ENCODE results near the gene CYP27A1.

The CYP27A1 gene

GRCh38 chr2:218773881-218774280, 8.1 kb upstream of the CYP27A1 start:
- in situ Hi-C loops (cut with HindIII; ENCODE audit: low sequenced_read_pairs) = no loop called here
- H3K4me3 ChIP-seq (ENCODE audit: low read depth, low read length) = no peak overlapping the region
- TF ChIP-seq, protein P1, sequence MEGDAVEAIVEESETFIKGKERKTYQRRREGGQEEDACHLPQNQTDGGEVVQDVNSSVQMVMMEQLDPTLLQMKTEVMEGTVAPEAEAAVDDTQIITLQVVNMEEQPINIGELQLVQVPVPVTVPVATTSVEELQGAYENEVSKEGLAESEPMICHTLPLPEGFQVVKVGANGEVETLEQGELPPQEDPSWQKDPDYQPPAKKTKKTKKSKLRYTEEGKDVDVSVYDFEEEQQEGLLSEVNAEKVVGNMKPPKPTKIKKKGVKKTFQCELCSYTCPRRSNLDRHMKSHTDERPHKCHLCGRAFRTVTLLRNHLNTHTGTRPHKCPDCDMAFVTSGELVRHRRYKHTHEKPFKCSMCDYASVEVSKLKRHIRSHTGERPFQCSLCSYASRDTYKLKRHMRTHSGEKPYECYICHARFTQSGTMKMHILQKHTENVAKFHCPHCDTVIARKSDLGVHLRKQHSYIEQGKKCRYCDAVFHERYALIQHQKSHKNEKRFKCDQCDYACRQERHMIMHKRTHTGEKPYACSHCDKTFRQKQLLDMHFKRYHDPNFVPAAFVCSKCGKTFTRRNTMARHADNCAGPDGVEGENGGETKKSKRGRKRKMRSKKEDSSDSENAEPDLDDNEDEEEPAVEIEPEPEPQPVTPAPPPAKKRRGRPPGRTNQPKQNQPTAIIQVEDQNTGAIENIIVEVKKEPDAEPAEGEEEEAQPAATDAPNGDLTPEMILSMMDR (IDR thresholded peaks at IDR 0.05; ENCODE audit: low read depth, low read length, missing control alignments) = no peak
- DNase-seq (ENCODE audit: low read depth) = no peak

DNA sequence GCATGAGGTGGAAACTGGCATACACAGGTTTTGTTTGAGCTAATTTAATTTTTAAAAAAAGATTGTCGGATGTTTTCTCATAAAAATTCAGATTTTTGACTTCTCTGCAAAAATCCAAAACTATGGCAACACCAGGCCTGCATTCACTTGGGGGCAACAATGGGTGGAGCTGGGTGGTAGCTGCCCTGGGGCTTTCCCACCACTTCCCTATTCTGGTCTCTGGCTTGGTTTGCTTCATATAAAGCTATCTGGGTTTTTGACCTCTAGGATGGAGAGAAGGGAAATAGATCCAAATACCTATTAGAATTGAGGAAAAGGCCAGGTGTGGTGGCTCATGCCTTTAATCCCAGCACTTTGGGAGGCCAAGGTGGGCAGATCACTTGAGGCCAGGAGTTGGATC, 5.5 kb upstream of the CYP27A1 start:
- no peak overlapping the region for H3K4me3 ChIP-seq (ENCODE audit: low read depth, low read length)
- in situ Hi-C loops (cut with HindIII; ENCODE audit: low sequenced_read_pairs) = no loop called here
- no peak for DNase-seq (ENCODE audit: low read depth)
- TF ChIP-seq, protein P1 (IDR thresholded peaks at IDR 0.05; ENCODE audit: low read depth, low read length, missing control alignments) = no peak

DNA sequence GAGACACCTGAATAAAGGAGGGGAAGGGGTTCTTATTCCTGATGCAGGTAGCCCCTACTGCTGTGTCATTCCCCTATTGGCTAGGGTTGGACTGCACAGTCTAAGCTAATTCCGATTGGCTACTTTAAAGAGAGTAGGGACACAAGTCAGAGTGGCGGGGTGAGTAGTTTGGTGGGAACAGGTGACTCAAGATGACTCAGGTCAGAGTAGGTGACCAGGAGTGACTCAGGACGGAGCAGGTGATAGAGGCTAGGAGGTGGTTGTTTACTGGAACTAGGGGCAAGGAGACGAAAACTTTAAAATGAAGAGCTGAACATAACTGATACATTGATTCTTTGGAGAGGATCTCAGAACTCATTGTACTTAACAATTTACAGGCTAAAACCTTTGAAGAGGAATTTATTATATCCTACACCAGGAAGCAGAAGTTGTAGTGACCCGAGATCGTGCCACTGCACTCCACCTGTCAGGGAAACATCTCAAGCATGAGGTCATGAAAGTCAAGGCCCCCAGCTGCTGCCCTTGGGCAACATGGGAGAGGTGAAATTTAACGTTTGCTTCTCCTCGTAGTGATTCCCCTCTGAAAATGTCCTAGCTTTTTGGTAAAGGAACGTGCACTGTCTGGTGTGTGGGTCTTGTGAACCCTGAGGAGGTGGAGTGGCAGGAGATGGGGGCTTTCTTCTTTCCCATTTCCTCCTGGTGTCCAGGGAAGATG, 4.5 kb upstream of the CYP27A1 start:
- DNase-seq (ENCODE audit: low read depth) = no peak
- no peak overlapping the region for H3K4me3 ChIP-seq (ENCODE audit: low read depth, low read length)
- TF ChIP-seq, protein P1 (IDR thresholded peaks at IDR 0.05; ENCODE audit: low read depth, low read length, missing control alignments) = no peak
- in situ Hi-C loops (cut with HindIII; ENCODE audit: low sequenced_read_pairs) = no loop called here

DNA sequence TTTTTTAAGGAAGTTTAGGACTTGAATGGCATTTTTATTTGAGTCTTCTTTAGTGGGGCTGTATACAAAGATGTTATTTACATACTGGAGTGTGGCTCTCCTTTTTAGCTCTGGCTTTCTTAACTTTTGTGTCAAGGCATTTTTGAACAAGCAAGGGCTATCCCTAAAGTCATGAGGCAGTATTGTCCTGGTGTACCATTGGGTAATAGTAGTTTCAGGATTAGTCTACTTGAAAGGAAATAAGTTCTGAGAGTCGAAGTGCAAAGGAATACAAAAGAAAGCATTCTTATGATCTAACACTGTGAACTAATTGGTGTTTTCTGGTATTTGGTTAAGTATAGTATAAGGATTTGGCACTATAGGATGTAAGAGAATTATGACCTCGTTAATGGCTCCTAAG, 1.9 kb upstream of the CYP27A1 start:
- in situ Hi-C loops (cut with HindIII; ENCODE audit: low sequenced_read_pairs) = no loop called here
- DNase-seq (ENCODE audit: low read depth) = no peak
- TF ChIP-seq, protein P1 (IDR thresholded peaks at IDR 0.05; ENCODE audit: low read depth, low read length, missing control alignments) = no peak
- H3K4me3 ChIP-seq (ENCODE audit: low read depth, low read length) = no peak overlapping the region

GRCh38 chr2:218780851-218781690, 876 bp upstream of the CYP27A1 start:
- H3K4me3 ChIP-seq (ENCODE audit: low read depth, low read length) = peak overlapping the region; percentile 45
- in situ Hi-C loops (cut with HindIII; ENCODE audit: low sequenced_read_pairs) = no loop called here
- no peak for DNase-seq (ENCODE audit: low read depth)
- TF ChIP-seq, protein P1 (IDR thresholded peaks at IDR 0.05; ENCODE audit: low read depth, low read length, missing control alignments) = no peak

DNA sequence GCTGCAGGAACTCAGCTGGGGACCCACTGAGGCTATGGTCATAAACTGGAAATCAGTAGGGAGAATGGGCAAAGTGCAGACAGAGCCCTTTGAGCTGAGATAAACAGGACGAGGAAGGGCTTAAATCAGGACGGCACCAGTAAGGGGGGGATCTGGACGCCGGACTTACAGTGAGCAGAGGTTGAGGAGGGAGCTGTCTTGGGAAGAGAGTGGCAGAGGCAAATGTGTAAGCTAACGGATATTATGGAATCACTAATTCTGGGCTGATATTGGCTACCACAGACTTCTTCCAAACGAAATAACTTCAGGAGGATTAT, 539 bp downstream of the CYP27A1 start:
- DNase-seq (ENCODE audit: low read depth) = no peak
- TF ChIP-seq, protein P1 (IDR thresholded peaks at IDR 0.05; ENCODE audit: low read depth, low read length, missing control alignments) = no peak
- H3K4me3 ChIP-seq (ENCODE audit: low read depth, low read length) = peak overlapping the region; percentile 45
- in situ Hi-C loops (cut with HindIII; ENCODE audit: low sequenced_read_pairs) = no loop called here

All from astrocyte of the cerebellum (primary cell).